HG02973 (cell line): ENCODE data around the gene LTO1.
"Not testable (repeated sequence)": the region's sequence is repeated elsewhere in the genome, so short reads cannot be mapped to it uniquely, and the experiment has no call there.

Source experiments
- ATAC-seq: cut with Tn5 transposase; IDR thresholded peaks from one replicate; pipeline ENCODE4 v1.9.1; 2021; ENCODE audit warnings: moderate library complexity; ENCODE audit not compliant: unreplicated experiment

Gene LTO1

GRCh38 chr11:69702239-69702691 lies 27.1 kb upstream of the LTO1 start:
- ATAC-seq, result no peak

GRCh38 chr11:69700278-69701140 lies 25.4 kb upstream of the LTO1 start:
- no peak for ATAC-seq

GRCh38 chr11:69699213-69699612 lies 24.1 kb upstream of the LTO1 start:
- no peak for ATAC-seq

- no peak for ATAC-seq
These were observed 23.2 kb upstream of the LTO1 start for GRCh38 chr11:69698362-69698761.

GRCh38 chr11:69697861-69698260 lies 22.7 kb upstream of the LTO1 start:
- no peak for ATAC-seq

- ATAC-seq, result no peak
These were observed 22.3 kb upstream of the LTO1 start for GRCh38 chr11:69697469-69697843.

GRCh38 chr11:69696749-69697468 lies 21.8 kb upstream of the LTO1 start:
- no peak for ATAC-seq

- ATAC-seq, result not testable (repeated sequence)
These were observed 20.8 kb upstream of the LTO1 start for GRCh38 chr11:69695995-69696394.

GRCh38 chr11:69695581-69695980 lies 20.4 kb upstream of the LTO1 start:
- no peak for ATAC-seq

- ATAC-seq, result no peak
These were observed 19.6 kb upstream of the LTO1 start for GRCh38 chr11:69694781-69695180.

- no peak for ATAC-seq
These were observed 17.3 kb upstream of the LTO1 start for GRCh38 chr11:69692422-69692821.

GRCh38 chr11:69691463-69691862 lies 16.3 kb upstream of the LTO1 start:
- no peak for ATAC-seq

- ATAC-seq, result no peak
These were observed 14.5 kb upstream of the LTO1 start for GRCh38 chr11:69689484-69690319.

GRCh38 chr11:69687969-69688771 lies 13.0 kb upstream of the LTO1 start:
- ATAC-seq, result not testable (repeated sequence)

- ATAC-seq, result no peak
These were observed 11.7 kb upstream of the LTO1 start for GRCh38 chr11:69686856-69687255.

- ATAC-seq, result no peak
These were observed 11.3 kb upstream of the LTO1 start for GRCh38 chr11:69686452-69686851.

GRCh38 chr11:69685348-69685747 lies 10.2 kb upstream of the LTO1 start:
- ATAC-seq, result no peak

GRCh38 chr11:69684651-69685050 lies 9.5 kb upstream of the LTO1 start:
- ATAC-seq, result no peak

GRCh38 chr11:69683764-69684333 lies 8.7 kb upstream of the LTO1 start:
- ATAC-seq, result no peak

- ATAC-seq, result no peak
These were observed 7.7 kb upstream of the LTO1 start for GRCh38 chr11:69682681-69683326.
